Caco-2 (cell line): ENCODE measurements around the gene PVALB. TPM values are rescaled to one million over a fixed set of nuclear protein-coding genes. Genes with fewer than 3 reads are reported as not detected.

Source experiments
- BruUV-seq: library from RNA; stranded (reverse); fragments of 400-500 nt; replicated peaks from 2 replicates; lab custom pipeline; 2021; lab: Mats Ljungman, UMichigan
- CTCF ChIA-PET: fragments of 300-600 bp; sonication (Branson Sonifier 250); formaldehyde crosslinking; loops from one replicate; lab custom pipeline; 2022; ENCODE audit warnings: antibody characterized with exemption; lab: Charles Lee
- POLR2A ChIA-PET: fragments of 300-600 bp; sonication (Branson Sonifier 250); formaldehyde crosslinking; loops from one replicate; lab custom pipeline; 2022; ENCODE audit warnings: antibody characterized with exemption; lab: Charles Lee
- DNase-seq, 2 experiments: peaks; one replicate each; pipeline versions ENCODE4 v3.0.0 to v3.0.0-alpha.2; 2020 to 2022
- H3K27me3 ChIP-seq: replicated peaks from 2 replicates; pipeline ENCODE4 v1.6.0; 2011; ENCODE audit warnings: low read length; ENCODE audit not compliant: control insufficient read depth, insufficient read depth
- H3K36me3 ChIP-seq: 2 replicates; pipeline ENCODE4 v1.5.1; 2011; ENCODE audit warnings: low read length; ENCODE audit not compliant: control insufficient read depth, insufficient read depth
- H3K4me1 ChIP-seq: fragments of 250-450 bp; sonication (Bioruptor Pico); 2 replicates; pipeline ENCODE4 v1.5.1; 2020; ENCODE audit warnings: mild to moderate bottlenecking
- H3K4me3 ChIP-seq: 2 replicates; pipeline ENCODE4 v1.5.1; 2011; ENCODE audit warnings: low read depth, mild to moderate bottlenecking, control low read depth, low read length
- H3K9me3 ChIP-seq: fragments of 250-450 bp; sonication (Bioruptor Pico); 2 replicates; pipeline ENCODE4 v1.5.1; 2020; ENCODE audit warnings: mild to moderate bottlenecking, moderate library complexity
- H3K27ac Mint-ChIP-seq: one replicate; pipeline ENCODE4 v1.8.0; 2022; ENCODE audit warnings: mixed read lengths; ENCODE audit not compliant: unreplicated experiment
- H3K27me3 Mint-ChIP-seq: one replicate; pipeline ENCODE4 v1.8.0; 2022; ENCODE audit warnings: mixed read lengths; ENCODE audit not compliant: insufficient read depth, unreplicated experiment
- H3K36me3 Mint-ChIP-seq: one replicate; pipeline ENCODE4 v1.8.0; 2022; ENCODE audit warnings: mild to moderate bottlenecking, mixed read lengths; ENCODE audit not compliant: insufficient read depth, unreplicated experiment
- H3K4me1 Mint-ChIP-seq: one replicate; pipeline ENCODE4 v1.8.0; 2022; ENCODE audit warnings: low read depth, mixed read lengths; ENCODE audit not compliant: unreplicated experiment
- H3K4me3 Mint-ChIP-seq: one replicate; pipeline ENCODE4 v1.8.0; 2022; ENCODE audit warnings: mild to moderate bottlenecking, moderate library complexity, mixed read lengths; ENCODE audit not compliant: unreplicated experiment
- H3K9me3 Mint-ChIP-seq: one replicate; pipeline ENCODE4 v1.8.0; 2022; ENCODE audit warnings: mixed read lengths; ENCODE audit not compliant: unreplicated experiment
- intact Hi-C: fragments of 100-400 bp; cut with micrococcal nuclease; formaldehyde crosslinking; loops from one replicate; pipeline ENCODE4 v1.10.0; 2022; ENCODE audit not compliant: unreplicated experiment
- total RNA-seq: library from RNA; stranded (reverse); gene quantifications from 2 replicates; pipeline ENCODE4 v1.2.3, GENCODE V29; 2022
- TF ChIP-seq, protein P1 (sequence below), 2 experiments: fragments of 200-600 bp in 1 of 2; IDR thresholded peaks; 1 replicate in 1 of 2; 2 replicates in 1 of 2; pipeline versions ENCODE4 v1.5.1 to v1.8.0; 2011 to 2022; ENCODE audit warnings: antibody characterized with exemption in 1 of 2, control low read depth in 1 of 2, inconsistent platforms in 1 of 2, low read depth in 1 of 2, low read length in 1 of 2, mild to moderate bottlenecking in 1 of 2, moderate library complexity in 1 of 2; ENCODE audit not compliant: insufficient read depth in 1 of 2, severe bottlenecking in 1 of 2, unreplicated experiment in 1 of 2

PVALB gene
- total RNA-seq, 1 experiment from 2014 or later: not detected

DNA sequence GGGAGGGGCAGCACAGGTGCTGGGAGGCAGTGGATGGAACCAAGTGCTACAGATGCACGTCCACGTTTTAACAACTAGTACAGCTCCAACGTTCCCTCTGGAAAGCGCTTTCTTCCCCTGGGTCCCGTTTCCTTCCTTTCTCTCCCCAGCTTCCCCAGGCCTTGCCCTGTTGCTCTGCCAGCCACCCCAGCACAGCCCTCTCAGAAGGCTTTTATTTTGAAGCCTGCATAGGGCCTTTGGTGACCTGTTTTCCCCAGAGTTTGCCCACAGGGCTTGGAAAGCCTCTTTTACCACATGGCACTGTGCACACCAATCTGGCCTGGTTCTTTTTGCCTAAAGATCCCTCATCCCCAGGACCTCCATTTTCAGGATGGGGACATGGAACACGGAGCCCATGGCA, 30.1 kb upstream of the PVALB start:
- BruUV-seq: no TSS peak
- no peaks in the 10 kb centered on the region for H3K4me1 ChIP-seq
- intact Hi-C loops: no loop called here

DNA sequence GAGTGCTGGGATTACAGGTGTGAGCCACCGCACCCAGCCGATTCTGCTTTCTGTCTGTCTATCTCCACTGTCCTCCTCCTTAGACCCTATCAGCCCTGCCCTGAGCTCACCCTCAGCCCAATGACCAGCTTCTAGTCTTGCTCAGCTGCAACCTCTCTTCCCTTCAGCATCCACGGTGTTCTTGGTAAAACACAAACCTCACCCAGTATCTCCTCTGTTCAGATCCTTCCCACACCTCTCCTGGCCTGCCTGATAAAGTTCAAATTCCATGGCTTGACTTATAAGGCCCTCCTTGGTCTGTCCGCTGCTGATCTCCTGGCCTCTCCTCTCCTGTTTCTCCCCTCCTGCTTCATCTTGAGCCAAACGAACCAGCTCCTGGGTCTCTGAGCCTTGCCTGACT, 29.4 kb upstream of the PVALB start:
- H3K27me3 Mint-ChIP-seq: peaks cover 35% of the 10 kb centered on the region
- DNase-seq: no peak
- POLR2A ChIA-PET: no interaction called here
- H3K4me3 Mint-ChIP-seq: no peak overlapping the region
- H3K4me3 ChIP-seq: no peak overlapping the region
- no peaks in the 10 kb centered on the region for H3K36me3 ChIP-seq
- no peaks in the 10 kb centered on the region; the same call in 1 of the 2 replicates for H3K27me3 ChIP-seq
- no TSS peak for BruUV-seq
- H3K4me1 Mint-ChIP-seq: no peaks in the 10 kb centered on the region
- H3K9me3 Mint-ChIP-seq: no peaks in the 10 kb centered on the region
- H3K27ac Mint-ChIP-seq: no peak overlapping the region
- TF ChIP-seq, protein P1, sequence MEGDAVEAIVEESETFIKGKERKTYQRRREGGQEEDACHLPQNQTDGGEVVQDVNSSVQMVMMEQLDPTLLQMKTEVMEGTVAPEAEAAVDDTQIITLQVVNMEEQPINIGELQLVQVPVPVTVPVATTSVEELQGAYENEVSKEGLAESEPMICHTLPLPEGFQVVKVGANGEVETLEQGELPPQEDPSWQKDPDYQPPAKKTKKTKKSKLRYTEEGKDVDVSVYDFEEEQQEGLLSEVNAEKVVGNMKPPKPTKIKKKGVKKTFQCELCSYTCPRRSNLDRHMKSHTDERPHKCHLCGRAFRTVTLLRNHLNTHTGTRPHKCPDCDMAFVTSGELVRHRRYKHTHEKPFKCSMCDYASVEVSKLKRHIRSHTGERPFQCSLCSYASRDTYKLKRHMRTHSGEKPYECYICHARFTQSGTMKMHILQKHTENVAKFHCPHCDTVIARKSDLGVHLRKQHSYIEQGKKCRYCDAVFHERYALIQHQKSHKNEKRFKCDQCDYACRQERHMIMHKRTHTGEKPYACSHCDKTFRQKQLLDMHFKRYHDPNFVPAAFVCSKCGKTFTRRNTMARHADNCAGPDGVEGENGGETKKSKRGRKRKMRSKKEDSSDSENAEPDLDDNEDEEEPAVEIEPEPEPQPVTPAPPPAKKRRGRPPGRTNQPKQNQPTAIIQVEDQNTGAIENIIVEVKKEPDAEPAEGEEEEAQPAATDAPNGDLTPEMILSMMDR (IDR thresholded peaks at IDR 0.05; ENCODE audit: insufficient read depth in 1 of 2, low read depth in 1 of 2, low read length in 1 of 2, severe bottlenecking in 1 of 2, unreplicated experiment in 1 of 2): no peak
- no peaks in the 10 kb centered on the region for H3K9me3 ChIP-seq
- H3K4me1 ChIP-seq: no peaks in the 10 kb centered on the region
- CTCF ChIA-PET: no interaction called here
- intact Hi-C loops: no loop called here
- no peaks in the 10 kb centered on the region for H3K36me3 Mint-ChIP-seq

More for the DNA sequence above, 30.1 kb upstream of the PVALB start:
- no peak overlapping the region for H3K4me3 ChIP-seq
- H3K27ac Mint-ChIP-seq: no peak overlapping the region
- H3K9me3 Mint-ChIP-seq: no peaks in the 10 kb centered on the region
- peaks cover 36% of the 10 kb centered on the region for H3K27me3 Mint-ChIP-seq
- ChIA-PET POLR2A (no interaction called here), CTCF (interaction anchor here (1.2 kb wide), 1 partner anchor 9 kb away, joined by 5 read pairs; no protein-coding TSS in a partner anchor)
- H3K36me3 Mint-ChIP-seq: no peaks in the 10 kb centered on the region
- no peak for DNase-seq
- H3K27me3 ChIP-seq: no peaks in the 10 kb centered on the region; the same call in 1 of the 2 replicates
- no peaks in the 10 kb centered on the region for H3K36me3 ChIP-seq
- TF ChIP-seq, protein P1 (IDR thresholded peaks at IDR 0.05; ENCODE audit: insufficient read depth in 1 of 2, low read depth in 1 of 2, low read length in 1 of 2, severe bottlenecking in 1 of 2, unreplicated experiment in 1 of 2): no peak
- H3K9me3 ChIP-seq: no peaks in the 10 kb centered on the region
- no peaks in the 10 kb centered on the region for H3K4me1 Mint-ChIP-seq
- H3K4me3 Mint-ChIP-seq: no peak overlapping the region

DNA sequence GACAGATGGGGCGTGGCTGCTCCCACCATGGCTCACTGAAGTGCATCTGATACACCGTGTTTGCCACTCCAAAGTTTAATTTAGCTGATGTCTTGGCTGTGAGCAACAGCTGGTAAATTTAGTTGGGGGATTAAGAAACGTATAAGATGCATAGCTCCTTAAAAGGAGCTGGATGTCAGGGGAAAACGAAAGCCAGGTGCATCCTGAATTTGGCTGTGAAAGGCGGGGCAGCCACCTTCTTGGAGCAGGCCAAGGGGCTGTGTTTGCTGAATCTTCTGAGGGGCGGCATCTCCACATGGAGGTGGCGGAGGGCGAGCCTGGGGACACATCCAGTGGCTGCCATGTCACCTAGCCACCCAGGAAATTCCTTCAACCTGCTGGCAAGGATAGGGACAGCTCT, 23.3 kb upstream of the PVALB start:
- TF ChIP-seq, protein P1 (IDR thresholded peaks at IDR 0.05; ENCODE audit: insufficient read depth in 1 of 2, low read depth in 1 of 2, low read length in 1 of 2, severe bottlenecking in 1 of 2, unreplicated experiment in 1 of 2): no peak
- no peaks in the 10 kb centered on the region for H3K36me3 ChIP-seq
- Mint-ChIP-seq H3K27ac (no peak overlapping the region), H3K4me3 (no peak overlapping the region), H3K9me3 (no peaks in the 10 kb centered on the region), H3K27me3 (peaks cover 10% of the 10 kb centered on the region), H3K36me3 (no peaks in the 10 kb centered on the region), H3K4me1 (no peaks in the 10 kb centered on the region)
- intact Hi-C loops: no loop called here
- POLR2A ChIA-PET: no interaction called here
- CTCF ChIA-PET: interaction anchor here (0.8 kb wide), 1 partner anchor 16 kb away, joined by 3 read pairs; no protein-coding TSS in a partner anchor
- BruUV-seq: no TSS peak
- H3K4me3 ChIP-seq: no peak overlapping the region
- H3K9me3 ChIP-seq: no peaks in the 10 kb centered on the region
- H3K27me3 ChIP-seq: no peaks in the 10 kb centered on the region
- no peak for DNase-seq
- H3K4me1 ChIP-seq: no peaks in the 10 kb centered on the region
